Testis (tissue), 3 donors: Measurements from ENCODE around the gene RTL10. TPM values are rescaled to one million over a fixed set of nuclear protein-coding genes. Genes with fewer than 3 reads are reported as not detected.

ENCODE experiments used
- DNase-seq: peaks from one replicate; pipeline ENCODE4 v3.0.0-alpha.2; 2019
- H3K27ac ChIP-seq, 2 donors: fragments of 200-600 bp; sonication (generic); one replicate each; pipeline ENCODE4 v1.5.1; 2019
- H3K27me3 ChIP-seq: fragments of 200-600 bp; sonication (generic); one replicate; pipeline ENCODE4 v1.5.1; 2019
- H3K36me3 ChIP-seq: fragments of 200-600 bp; sonication (generic); one replicate; pipeline ENCODE4 v1.5.1; 2017; ENCODE audit warnings: low read depth; ENCODE audit errors: missing control alignments
- H3K4me1 ChIP-seq: fragments of 200-600 bp; sonication (generic); one replicate; pipeline ENCODE4 v1.5.1; 2019
- H3K4me3 ChIP-seq, 2 donors: fragments of 200-600 bp; sonication (generic); one replicate each; pipeline ENCODE4 v1.5.1; 2017 to 2019
- H3K9me3 ChIP-seq: fragments of 200-600 bp; sonication (generic); one replicate; pipeline ENCODE4 v1.5.1; 2017
- CTCF ChIP-seq, 3 experiments: fragments of 450-650 bp in 2 of 3; fragments of 200-600 bp in 1 of 3; sonication (generic) in 1 of 3; IDR thresholded peaks; one replicate each; pipeline ENCODE4 v1.5.1; 2016 to 2019; ENCODE audit warnings: antibody characterized with exemption in 3 of 3, mild to moderate bottlenecking in 2 of 3, moderate library complexity in 1 of 3
- POLR2A ChIP-seq: fragments of 450-650 bp; IDR thresholded peaks from one replicate; pipeline ENCODE4 v1.6.1; 2017; ENCODE audit warnings: antibody characterized with exemption, mild to moderate bottlenecking, moderate library complexity
- WGBS, 2 donors: methylation state at CpG; one replicate each; pipeline ENCODE4 v1.1.5; 2018; 5-methylcytosine and 5-hydroxymethylcytosine counted together
- intact Hi-C: fragments of 100-400 bp; cut with DNase I; formaldehyde crosslinking; loops from one replicate; pipeline ENCODE4 v1.15.1; 2023; ENCODE audit warnings: low total_unique reads
- polyA plus RNA-seq: library from polyadenylated mRNA; stranded (reverse); fragments of 350-450 nt; fragmentation: Illumina TruSeq; extraction: RNeasy Lipid Tissue Mini Kit (QIAGEN cat#74804); gene quantifications from one replicate; pipeline ENCODE4 v1.2.3, GENCODE V29; 2014; ENCODE audit warnings: low read depth, low replicate concordance; ENCODE audit not compliant: insufficient read depth
- total RNA-seq, 2 donors: library from RNA; depleted of rRNA; stranded (reverse); fragments of >200 nt; gene quantifications; one replicate each; pipeline ENCODE4 v1.2.3, GENCODE V29; 2016

RTL10 gene
- total and polyA plus RNA-seq, 3 donors from 2014 or later: 10.9 to 14.7 (median 11.0) TPM

GRCh38 chr22:19882446-19883381 lies 28.0 kb upstream of the RTL10 start:
- Histone ChIP-seq H3K4me1 (no peaks in the 10 kb centered on the region), H3K4me3 (no peak overlapping the region), H3K27me3 (no peaks in the 10 kb centered on the region), H3K27ac (no peak overlapping the region), H3K36me3 (no peaks in the 10 kb centered on the region), H3K9me3 (no peaks in the 10 kb centered on the region)
- no peak for DNase-seq
- no peak for TF ChIP-seq CTCF (IDR thresholded peaks at IDR 0.05)
- TF ChIP-seq POLR2A: no peak
- 90 to 95% methylated on average over 11 to 26 of the region's 26 CpGs for WGBS, 2 donors
- intact Hi-C loops: no loop called here

- Histone ChIP-seq H3K27me3 (no peaks in the 10 kb centered on the region), H3K4me1 (no peaks in the 10 kb centered on the region), H3K4me3 (no peak overlapping the region), H3K36me3 (no peaks in the 10 kb centered on the region), H3K27ac (no peak overlapping the region), H3K9me3 (no peaks in the 10 kb centered on the region)
- 82 to 86% methylated on average over 24 to 27 of the region's 27 CpGs for WGBS, 2 donors
- intact Hi-C loops: no loop called here
- DNase-seq: no peak
- TF ChIP-seq POLR2A (no peak), CTCF (IDR thresholded peaks at IDR 0.05) (no peak)
Measured at GRCh38 chr22:19880786-19881569, 26.3 kb upstream of the RTL10 start.

GRCh38 chr22:19879992-19880785 lies 25.5 kb upstream of the RTL10 start:
- no peaks in the 10 kb centered on the region for H3K9me3 ChIP-seq
- no peak overlapping the region for H3K4me3 ChIP-seq
- H3K4me1 ChIP-seq: no peaks in the 10 kb centered on the region
- intact Hi-C loops: no loop called here
- no peak for DNase-seq
- H3K36me3 ChIP-seq: no peaks in the 10 kb centered on the region
- H3K27me3 ChIP-seq: no peaks in the 10 kb centered on the region
- TF ChIP-seq CTCF (IDR thresholded peaks at IDR 0.05): no peak
- no peak for TF ChIP-seq POLR2A
- H3K27ac ChIP-seq: no peak overlapping the region
- 86 to 90% methylated on average over 10 to 34 of the region's 34 CpGs for WGBS, 2 donors

DNA sequence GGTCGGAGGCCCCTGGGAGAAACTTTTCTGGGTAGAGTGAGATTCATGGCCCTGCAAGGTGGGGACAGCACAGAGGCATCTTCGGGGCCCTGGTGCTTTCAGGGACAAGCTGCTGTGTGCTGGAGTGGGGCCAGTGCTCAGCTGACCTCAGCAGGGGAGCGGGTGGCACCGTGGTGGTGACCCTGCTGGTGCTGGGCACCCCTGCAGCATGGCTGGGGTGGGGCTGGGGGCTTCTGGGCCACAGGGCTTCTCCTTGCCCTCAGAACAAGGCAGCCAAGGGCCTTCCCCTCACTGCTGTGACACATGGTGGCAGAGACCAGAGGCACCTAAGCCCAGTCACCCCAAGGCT lies 24.9 kb upstream of the RTL10 start:
- TF ChIP-seq CTCF (IDR thresholded peaks at IDR 0.05) (no peak), POLR2A (no peak)
- Histone ChIP-seq H3K36me3 (no peaks in the 10 kb centered on the region), H3K27me3 (no peaks in the 10 kb centered on the region), H3K4me3 (no peak overlapping the region), H3K4me1 (no peaks in the 10 kb centered on the region), H3K27ac (no peak overlapping the region), H3K9me3 (no peaks in the 10 kb centered on the region)
- intact Hi-C loops: no loop called here
- DNase-seq: no peak
- WGBS, 2 donors: 74 to 84% methylated on average over 2 to 4 of the region's 4 CpGs
